Hepatocyte (in vitro differentiated cells): ENCODE data around the gene ARSJ. TPM values are rescaled to one million over a fixed set of nuclear protein-coding genes. Genes with fewer than 3 reads are reported as not detected.

Experiments
- DNase-seq: peaks from one replicate; pipeline ENCODE4 v3.0.0-alpha.2; 2016; ENCODE audit warnings: low spot score
- H2AFZ ChIP-seq: fragments of 200-600 bp; sonication (generic); 2 replicates; pipeline ENCODE4 v1.6.0; 2016; ENCODE audit warnings: antibody characterized with exemption, mild to moderate bottlenecking
- H3K27ac ChIP-seq: fragments of 200-600 bp; sonication (generic); 2 replicates; pipeline ENCODE4 v1.5.1; 2016; ENCODE audit warnings: mild to moderate bottlenecking
- H3K27me3 ChIP-seq: fragments of 200-600 bp; sonication (generic); 2 replicates; pipeline ENCODE4 v1.6.1; 2016
- H3K36me3 ChIP-seq: fragments of 200-600 bp; sonication (generic); replicated peaks from 2 replicates; pipeline ENCODE4 v1.5.1; 2016; ENCODE audit warnings: low read depth; ENCODE audit not compliant: insufficient read depth
- H3K4me1 ChIP-seq: fragments of 200-600 bp; sonication (generic); 2 replicates; pipeline ENCODE4 v1.5.1; 2016; ENCODE audit warnings: mild to moderate bottlenecking, moderate library complexity; ENCODE audit not compliant: insufficient read depth
- H3K4me2 ChIP-seq: fragments of 200-600 bp; sonication (generic); 2 replicates; pipeline ENCODE4 v1.6.0; 2016
- H3K4me3 ChIP-seq: fragments of 200-600 bp; sonication (generic); 2 replicates; pipeline ENCODE4 v1.5.1; 2016; ENCODE audit warnings: mild to moderate bottlenecking
- H3K79me2 ChIP-seq: fragments of 200-600 bp; sonication (generic); 2 replicates; pipeline ENCODE4 v1.6.0; 2017; ENCODE audit warnings: mild to moderate bottlenecking
- H3K9me2 ChIP-seq: fragments of 200-600 bp; sonication (generic); replicated peaks from 2 replicates; pipeline ENCODE4 v1.6.0; 2017; ENCODE audit warnings: mild to moderate bottlenecking; ENCODE audit not compliant: insufficient read depth
- H3K9me3 ChIP-seq: fragments of 200-600 bp; sonication (generic); 2 replicates; pipeline ENCODE4 v1.5.1; 2016; ENCODE audit warnings: low read depth, mild to moderate bottlenecking
- H4K20me1 ChIP-seq: fragments of 200-600 bp; sonication (generic); 2 replicates; pipeline ENCODE4 v1.6.0; 2016; ENCODE audit warnings: mild to moderate bottlenecking; ENCODE audit not compliant: insufficient read depth, poor library complexity, severe bottlenecking
- CTCF ChIP-seq: fragments of 200-600 bp; sonication (generic); IDR thresholded peaks from 2 replicates; pipeline ENCODE4 v1.5.1; 2016; ENCODE audit warnings: antibody characterized with exemption, mild to moderate bottlenecking; ENCODE audit not compliant: poor library complexity
- EZH2 ChIP-seq: fragments of 200-600 bp; sonication (generic); IDR thresholded peaks from 2 replicates; pipeline ENCODE4 v1.6.1; 2016; ENCODE audit warnings: antibody characterized with exemption, mild to moderate bottlenecking, borderline replicate concordance
- EZH2phosphoT487 ChIP-seq: fragments of 200-600 bp; sonication (generic); IDR thresholded peaks from one replicate; pipeline ENCODE4 v1.6.1; 2018; ENCODE audit warnings: antibody characterized with exemption, mild to moderate bottlenecking, low read depth, moderate library complexity; ENCODE audit not compliant: unreplicated experiment, severe bottlenecking
- WGBS: methylation state at CpG from one replicate; pipeline ENCODE4 v1.1.6; 2016; ENCODE audit warnings: low lambda C conversion rate; ENCODE audit errors: missing lambda C conversion rate; 5-methylcytosine and 5-hydroxymethylcytosine counted together
- polyA plus RNA-seq: library from polyadenylated mRNA; unstranded; fragments of >200 nt; fragmentation: Nextera tagmentation; extraction: Ambion mirVana; gene quantifications from 2 replicates; pipeline ENCODE4 v1.2.1, GENCODE V29; 2016
- total RNA-seq: library from RNA; depleted of rRNA; stranded (reverse); fragments of >200 nt; gene quantifications from 2 replicates; pipeline ENCODE4 v1.2.3, GENCODE V29; 2014

Gene ARSJ
- total and polyA plus RNA-seq, 2 experiments from 2014 or later, result 7.6 to 13.8 TPM

GRCh38 chr4:113998079-113998478 lies 18.6 kb upstream of the ARSJ start:
- Histone ChIP-seq H2AFZ (no peak overlapping the region), H3K36me3 (no peaks in the 10 kb centered on the region), H3K27ac (no peak overlapping the region), H3K4me3 (no peak overlapping the region), H3K4me2 (no peak overlapping the region), H3K9me2 (no peaks in the 10 kb centered on the region), H3K79me2 (no peaks in the 10 kb centered on the region), H3K9me3 (no peaks in the 10 kb centered on the region), H3K4me1 (no peaks in the 10 kb centered on the region), H3K27me3 (no peaks in the 10 kb centered on the region), H4K20me1 (no peaks in the 10 kb centered on the region)
- DNase-seq, result no peak
- WGBS, result 67% methylated on average over 5 of the region's 5 CpGs
- no peak for TF ChIP-seq EZH2phosphoT487
- TF ChIP-seq CTCF, result no peak
- TF ChIP-seq EZH2, result no peak

GRCh38 chr4:113997206-113997605 lies 17.8 kb upstream of the ARSJ start:
- H3K4me2 ChIP-seq, result no peak overlapping the region
- H3K27me3 ChIP-seq, result no peaks in the 10 kb centered on the region
- H4K20me1 ChIP-seq, result no peaks in the 10 kb centered on the region
- no peak for TF ChIP-seq EZH2
- no peak for TF ChIP-seq CTCF
- no peak for TF ChIP-seq EZH2phosphoT487
- no peaks in the 10 kb centered on the region for H3K4me1 ChIP-seq
- no peaks in the 10 kb centered on the region for H3K9me3 ChIP-seq
- H3K79me2 ChIP-seq, result no peaks in the 10 kb centered on the region
- H2AFZ ChIP-seq, result no peak overlapping the region
- 100% methylated on average over 1 of the region's 1 CpG for WGBS
- no peaks in the 10 kb centered on the region for H3K36me3 ChIP-seq
- no peak overlapping the region for H3K27ac ChIP-seq
- H3K9me2 ChIP-seq, result no peaks in the 10 kb centered on the region
- no peak for DNase-seq
- no peak overlapping the region for H3K4me3 ChIP-seq

- Histone ChIP-seq H3K4me1 (no peaks in the 10 kb centered on the region), H3K27ac (no peak overlapping the region), H3K79me2 (no peaks in the 10 kb centered on the region), H2AFZ (no peak overlapping the region), H3K9me3 (no peaks in the 10 kb centered on the region), H3K36me3 (no peaks in the 10 kb centered on the region), H3K27me3 (no peaks in the 10 kb centered on the region), H4K20me1 (no peaks in the 10 kb centered on the region), H3K4me3 (no peak overlapping the region), H3K9me2 (no peaks in the 10 kb centered on the region), H3K4me2 (no peak overlapping the region)
- 83% methylated on average over 4 of the region's 4 CpGs for WGBS
- TF ChIP-seq EZH2phosphoT487, result no peak
- TF ChIP-seq CTCF, result no peak
- no peak for TF ChIP-seq EZH2
- no peak for DNase-seq
These were observed 17.2 kb upstream of the ARSJ start for GRCh38 chr4:113996599-113997177.

- Histone ChIP-seq H3K9me3 (no peaks in the 10 kb centered on the region), H3K79me2 (no peaks in the 10 kb centered on the region), H3K4me1 (no peaks in the 10 kb centered on the region), H3K4me3 (no peak overlapping the region), H2AFZ (no peak overlapping the region), H3K9me2 (no peaks in the 10 kb centered on the region), H3K27ac (no peak overlapping the region), H3K4me2 (no peak overlapping the region), H3K27me3 (no peaks in the 10 kb centered on the region), H4K20me1 (no peaks in the 10 kb centered on the region), H3K36me3 (no peaks in the 10 kb centered on the region)
- no peak for TF ChIP-seq CTCF
- no peak for TF ChIP-seq EZH2
- no peak for TF ChIP-seq EZH2phosphoT487
- DNase-seq, result no peak
These were observed 14.4 kb upstream of the ARSJ start for GRCh38 chr4:113993887-113994286.
